WTC11 (cell line): ENCODE data around the gene SDCCAG8. TPM values are rescaled to one million over a fixed set of nuclear protein-coding genes. Genes with fewer than 3 reads are reported as not detected.

Source experiments
- ATAC-seq: fragments of 200-7000 bp; cut with Tn5 transposase; 2 replicates; pipeline ENCODE4 v1.10.0; 2021; ENCODE audit warnings: mild to moderate bottlenecking, moderate library complexity
- CTCF ChIA-PET: fragments of 300-600 bp; sonication (Branson Sonifier 250); formaldehyde crosslinking; loops from one replicate; lab custom pipeline; 2021; ENCODE audit warnings: antibody characterized with exemption; lab: Charles Lee
- POLR2A ChIA-PET: fragments of 350-600 bp; sonication (Branson Sonifier 250); formaldehyde crosslinking; loops from one replicate; lab custom pipeline; 2021; ENCODE audit warnings: antibody characterized with exemption; lab: Charles Lee
- DNase-seq: peaks from one replicate; pipeline ENCODE4 v3.0.0; 2021; ENCODE audit warnings: low spot score
- H3K27ac Mint-ChIP-seq: 2 replicates; pipeline ENCODE4 v1.8.0; 2021; ENCODE audit warnings: mixed read lengths
- H3K27me3 Mint-ChIP-seq: 2 replicates; pipeline ENCODE4 v1.8.0; 2021; ENCODE audit warnings: low read depth, mild to moderate bottlenecking, moderate library complexity, mixed read lengths
- H3K36me3 Mint-ChIP-seq: 2 replicates; pipeline ENCODE4 v1.8.0; 2021; ENCODE audit warnings: mixed read lengths
- H3K4me1 Mint-ChIP-seq: 2 replicates; pipeline ENCODE4 v1.8.0; 2022; ENCODE audit warnings: mixed read lengths
- H3K4me3 Mint-ChIP-seq: 2 replicates; pipeline ENCODE4 v1.8.0; 2021; ENCODE audit warnings: mild to moderate bottlenecking, moderate library complexity, mixed read lengths
- H3K9me3 Mint-ChIP-seq: 2 replicates; pipeline ENCODE4 v1.8.0; 2021; ENCODE audit warnings: mixed read lengths
- CREM ChIP-seq: sonication (generic); formaldehyde crosslinking; IDR thresholded peaks from 2 replicates; pipeline ENCODE4 v1.8.1; 2022; ENCODE audit warnings: mild to moderate bottlenecking, missing genetic modification reagents, moderate library complexity
- FOXP1 ChIP-seq: sonication (generic); formaldehyde crosslinking; IDR thresholded peaks from 2 replicates; pipeline ENCODE4 v1.8.0; 2022; ENCODE audit warnings: missing genetic modification reagents, mild to moderate bottlenecking, moderate library complexity, borderline replicate concordance
- IRF1 ChIP-seq: sonication (generic); formaldehyde crosslinking; IDR thresholded peaks from 2 replicates; pipeline ENCODE4 v1.8.0; 2023; ENCODE audit warnings: missing genetic modification reagents
- NFE2L1 ChIP-seq: sonication (generic); formaldehyde crosslinking; IDR thresholded peaks from 2 replicates; pipeline ENCODE4 v1.8.1; 2023; ENCODE audit warnings: missing genetic modification reagents
- NR2C2 ChIP-seq: sonication (generic); formaldehyde crosslinking; IDR thresholded peaks from 2 replicates; pipeline ENCODE4 v1.8.0; 2022; ENCODE audit warnings: mild to moderate bottlenecking, missing genetic modification reagents
- OVOL2 ChIP-seq: fragments of 250-450 bp; sonication (Bioruptor Pico); IDR thresholded peaks from 2 replicates; pipeline ENCODE4 v1.9.0; 2021; ENCODE audit warnings: mild to moderate bottlenecking, borderline replicate concordance
- SP1 ChIP-seq: sonication (generic); formaldehyde crosslinking; conservative IDR thresholded peaks from 2 replicates; pipeline ENCODE4 v1.8.1; 2022; ENCODE audit warnings: missing genetic modification reagents
- STAT6 ChIP-seq: sonication (generic); formaldehyde crosslinking; conservative IDR thresholded peaks from 2 replicates; pipeline ENCODE4 v1.8.1; 2023; ENCODE audit warnings: mild to moderate bottlenecking, low read depth, missing genetic modification reagents, moderate library complexity
- TP53 ChIP-seq: sonication (generic); formaldehyde crosslinking; IDR thresholded peaks from 2 replicates; pipeline ENCODE4 v1.8.1; 2023; ENCODE audit warnings: mild to moderate bottlenecking, missing genetic modification reagents
- ZNF232 ChIP-seq: sonication (generic); formaldehyde crosslinking; IDR thresholded peaks from 2 replicates; pipeline ENCODE4 v1.8.0; 2022; ENCODE audit warnings: mild to moderate bottlenecking, missing genetic modification reagents
- ZNF263 ChIP-seq: sonication (generic); formaldehyde crosslinking; IDR thresholded peaks from 2 replicates; pipeline ENCODE4 v1.8.1; 2022; ENCODE audit warnings: low read depth, mild to moderate bottlenecking, moderate library complexity, missing genetic modification reagents
- ZNF317 ChIP-seq: sonication (generic); formaldehyde crosslinking; IDR thresholded peaks from 2 replicates; pipeline ENCODE4 v1.8.1; 2023; ENCODE audit warnings: low read depth, mild to moderate bottlenecking, moderate library complexity, missing genetic modification reagents, borderline replicate concordance
- ZNF396 ChIP-seq: fragments of 250-450 bp; sonication (Bioruptor Pico); IDR thresholded peaks from 2 replicates; pipeline ENCODE4 v1.8.0; 2021; ENCODE audit warnings: mild to moderate bottlenecking, moderate library complexity, borderline replicate concordance
- ZNF423 ChIP-seq: fragments of 250-450 bp; sonication (Bioruptor Pico); IDR thresholded peaks from 2 replicates; pipeline ENCODE4 v2.1.2; 2022; ENCODE audit warnings: mild to moderate bottlenecking, moderate library complexity
- total RNA-seq: library from RNA; stranded (reverse); gene quantifications from 3 replicates; pipeline ENCODE4 v1.2.3, GENCODE V29; 2021
- TF ChIP-seq, protein P1 (sequence below): fragments of 250-450 bp; sonication (Bioruptor Pico); IDR thresholded peaks from 2 replicates; pipeline ENCODE4 v1.9.0; 2021; ENCODE audit warnings: mild to moderate bottlenecking, borderline replicate concordance
- TF ChIP-seq, protein P2 (sequence below): sonication (generic); formaldehyde crosslinking; IDR thresholded peaks from 2 replicates; pipeline ENCODE4 v1.8.0; 2022; ENCODE audit warnings: mild to moderate bottlenecking, missing genetic modification reagents
- TF ChIP-seq, protein P3 (sequence below): sonication (generic); formaldehyde crosslinking; IDR thresholded peaks from 2 replicates; pipeline ENCODE4 v1.8.1; 2023; ENCODE audit warnings: mild to moderate bottlenecking, moderate library complexity, missing genetic modification reagents

Gene SDCCAG8
- total RNA-seq, 1 experiment from 2014 or later = 44.3 TPM

DNA sequence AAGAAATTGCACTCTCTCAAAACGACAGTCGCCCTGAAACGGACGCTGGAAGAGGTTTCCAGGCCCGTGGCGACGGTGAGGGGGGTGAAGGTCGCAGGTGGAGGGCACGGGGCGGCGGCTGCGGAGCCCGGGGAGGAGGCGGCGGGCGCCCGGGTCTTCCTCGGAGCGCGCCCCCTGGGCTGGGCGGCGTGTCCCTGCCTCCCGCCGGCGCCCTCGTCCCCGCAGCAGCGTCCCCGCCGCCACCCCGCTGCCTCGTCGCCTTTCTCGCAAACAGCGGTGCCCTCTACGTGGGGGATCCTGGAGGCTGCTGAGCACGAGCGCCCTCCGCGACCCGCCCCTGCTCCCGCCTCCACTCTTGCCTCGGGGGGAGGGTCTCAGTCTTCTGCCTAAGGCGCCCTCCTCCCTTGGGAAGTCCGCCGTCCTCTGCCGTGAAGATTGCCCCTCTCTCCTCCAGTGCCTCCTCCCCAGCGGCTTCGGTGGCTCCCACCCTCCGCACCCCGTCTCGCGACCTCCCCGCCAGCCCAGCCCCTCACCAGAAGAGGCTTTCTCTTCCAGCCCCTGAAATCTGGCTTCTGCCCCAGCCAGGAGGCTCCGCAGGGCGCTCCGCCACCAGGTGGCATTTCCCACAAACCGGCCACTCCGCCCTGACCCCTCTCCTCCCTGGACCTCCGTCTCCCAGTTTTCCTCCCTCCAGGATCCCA is 227.4 kb downstream of the SDCCAG8 start:
- H3K36me3 Mint-ChIP-seq = peaks cover 7% of the 10 kb centered on the region
- ChIA-PET CTCF (interaction anchor here (0.6 kb wide), 1 partner anchor 61 kb away, joined by 3 read pairs; no protein-coding TSS in a partner anchor), POLR2A (no interaction called here)
- peak overlapping the region; percentile 72 for H3K4me3 Mint-ChIP-seq
- TF ChIP-seq, protein P1, sequence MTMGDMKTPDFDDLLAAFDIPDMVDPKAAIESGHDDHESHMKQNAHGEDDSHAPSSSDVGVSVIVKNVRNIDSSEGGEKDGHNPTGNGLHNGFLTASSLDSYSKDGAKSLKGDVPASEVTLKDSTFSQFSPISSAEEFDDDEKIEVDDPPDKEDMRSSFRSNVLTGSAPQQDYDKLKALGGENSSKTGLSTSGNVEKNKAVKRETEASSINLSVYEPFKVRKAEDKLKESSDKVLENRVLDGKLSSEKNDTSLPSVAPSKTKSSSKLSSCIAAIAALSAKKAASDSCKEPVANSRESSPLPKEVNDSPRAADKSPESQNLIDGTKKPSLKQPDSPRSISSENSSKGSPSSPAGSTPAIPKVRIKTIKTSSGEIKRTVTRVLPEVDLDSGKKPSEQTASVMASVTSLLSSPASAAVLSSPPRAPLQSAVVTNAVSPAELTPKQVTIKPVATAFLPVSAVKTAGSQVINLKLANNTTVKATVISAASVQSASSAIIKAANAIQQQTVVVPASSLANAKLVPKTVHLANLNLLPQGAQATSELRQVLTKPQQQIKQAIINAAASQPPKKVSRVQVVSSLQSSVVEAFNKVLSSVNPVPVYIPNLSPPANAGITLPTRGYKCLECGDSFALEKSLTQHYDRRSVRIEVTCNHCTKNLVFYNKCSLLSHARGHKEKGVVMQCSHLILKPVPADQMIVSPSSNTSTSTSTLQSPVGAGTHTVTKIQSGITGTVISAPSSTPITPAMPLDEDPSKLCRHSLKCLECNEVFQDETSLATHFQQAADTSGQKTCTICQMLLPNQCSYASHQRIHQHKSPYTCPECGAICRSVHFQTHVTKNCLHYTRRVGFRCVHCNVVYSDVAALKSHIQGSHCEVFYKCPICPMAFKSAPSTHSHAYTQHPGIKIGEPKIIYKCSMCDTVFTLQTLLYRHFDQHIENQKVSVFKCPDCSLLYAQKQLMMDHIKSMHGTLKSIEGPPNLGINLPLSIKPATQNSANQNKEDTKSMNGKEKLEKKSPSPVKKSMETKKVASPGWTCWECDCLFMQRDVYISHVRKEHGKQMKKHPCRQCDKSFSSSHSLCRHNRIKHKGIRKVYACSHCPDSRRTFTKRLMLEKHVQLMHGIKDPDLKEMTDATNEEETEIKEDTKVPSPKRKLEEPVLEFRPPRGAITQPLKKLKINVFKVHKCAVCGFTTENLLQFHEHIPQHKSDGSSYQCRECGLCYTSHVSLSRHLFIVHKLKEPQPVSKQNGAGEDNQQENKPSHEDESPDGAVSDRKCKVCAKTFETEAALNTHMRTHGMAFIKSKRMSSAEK (CRISPR knock-in tag) = no peak
- TF ChIP-seq, protein P2, sequence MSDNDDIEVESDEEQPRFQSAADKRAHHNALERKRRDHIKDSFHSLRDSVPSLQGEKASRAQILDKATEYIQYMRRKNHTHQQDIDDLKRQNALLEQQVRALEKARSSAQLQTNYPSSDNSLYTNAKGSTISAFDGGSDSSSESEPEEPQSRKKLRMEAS (CRISPR knock-in tag) = peak; percentile 75; the same call in 1 of the 2 replicates
- peak; percentile 84 for TF ChIP-seq ZNF263 (CRISPR knock-in tag)
- TF ChIP-seq ZNF232 (CRISPR knock-in tag) = no peak; the same call in 1 of the 2 replicates
- TF ChIP-seq FOXP1 (CRISPR knock-in tag) = 0 out of 2 replicates have a peak, but pooled peaks have one; percentile 41
- peak; percentile 16; the same call in 1 of the 2 replicates for TF ChIP-seq SP1 (CRISPR knock-in tag)
- no peak for TF ChIP-seq OVOL2 (CRISPR knock-in tag)
- TF ChIP-seq, protein P3, sequence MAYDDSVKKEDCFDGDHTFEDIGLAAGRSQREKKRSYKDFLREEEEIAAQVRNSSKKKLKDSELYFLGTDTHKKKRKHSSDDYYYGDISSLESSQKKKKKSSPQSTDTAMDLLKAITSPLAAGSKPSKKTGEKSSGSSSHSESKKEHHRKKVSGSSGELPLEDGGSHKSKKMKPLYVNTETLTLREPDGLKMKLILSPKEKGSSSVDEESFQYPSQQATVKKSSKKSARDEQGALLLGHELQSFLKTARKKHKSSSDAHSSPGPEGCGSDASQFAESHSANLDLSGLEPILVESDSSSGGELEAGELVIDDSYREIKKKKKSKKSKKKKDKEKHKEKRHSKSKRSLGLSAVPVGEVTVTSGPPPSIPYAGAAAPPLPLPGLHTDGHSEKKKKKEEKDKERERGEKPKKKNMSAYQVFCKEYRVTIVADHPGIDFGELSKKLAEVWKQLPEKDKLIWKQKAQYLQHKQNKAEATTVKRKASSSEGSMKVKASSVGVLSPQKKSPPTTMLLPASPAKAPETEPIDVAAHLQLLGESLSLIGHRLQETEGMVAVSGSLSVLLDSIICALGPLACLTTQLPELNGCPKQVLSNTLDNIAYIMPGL (CRISPR knock-in tag) = no peak
- no peak for TF ChIP-seq NR2C2
- TF ChIP-seq NFE2L1 = no peak
- peak; percentile 81; the same call in 1 of the 2 replicates for TF ChIP-seq TP53 (CRISPR knock-in tag)
- no peak for TF ChIP-seq CREM (CRISPR knock-in tag)
- TF ChIP-seq IRF1 (CRISPR knock-in tag) = peak; percentile 34; the same call in 1 of the 2 replicates
- TF ChIP-seq ZNF396 = no peak
- TF ChIP-seq ZNF423 (CRISPR knock-in tag) = peak; percentile 35; the same call in 1 of the 2 replicates
- TF ChIP-seq STAT6 (CRISPR knock-in tag) = peak; percentile 21; the same call in 1 of the 2 replicates
- TF ChIP-seq ZNF317 (CRISPR knock-in tag) = 0 out of 2 replicates have a peak, but pooled peaks have one; percentile 23
- peaks cover 46% of the 10 kb centered on the region for H3K4me1 Mint-ChIP-seq
- peaks cover 7% of the 10 kb centered on the region for H3K9me3 Mint-ChIP-seq
- DNase-seq = peak; percentile 58
- H3K27me3 Mint-ChIP-seq = peaks cover 2% of the 10 kb centered on the region; the same call in 1 of the 2 replicates
- peak; percentile 31 for ATAC-seq
- H3K27ac Mint-ChIP-seq = peak overlapping the region; percentile 60; the same call in 1 of the 2 replicates
